ENCODE results near the gene RSPO1.
A peak's percentile ranks its signal among the peaks of the same experiment; 100 is the strongest.
"Not testable (repeated sequence)": the region's sequence is repeated elsewhere in the genome, so short reads cannot be mapped to it uniquely, and the experiment has no call there.

The RSPO1 gene

DNA sequence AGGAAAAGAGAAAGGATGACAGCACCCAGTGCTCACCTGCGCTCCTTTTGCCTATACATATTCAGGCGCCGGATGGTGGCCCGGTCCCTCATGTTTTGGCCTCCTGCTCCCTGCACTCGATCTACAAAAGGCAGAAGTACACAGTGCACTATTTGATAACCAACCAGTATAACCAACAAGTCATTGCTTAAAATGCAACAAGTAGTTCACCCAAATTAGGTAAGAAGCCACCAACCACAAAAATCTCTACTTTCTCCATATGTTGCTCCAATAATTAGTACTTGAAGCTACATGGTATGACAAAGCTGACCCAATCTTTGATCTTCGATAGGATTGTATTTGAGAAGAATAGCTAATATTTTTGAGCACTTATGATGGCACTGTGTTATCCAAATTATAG is 41.0 kb downstream of the RSPO1 start:
- H3K27me3 Mint-ChIP-seq (ENCODE audit: low read depth), result peaks cover 7% of the 10 kb centered on the region
- H3K9me3 Mint-ChIP-seq, result no peaks in the 10 kb centered on the region
- H3K36me3 Mint-ChIP-seq (ENCODE audit: low read depth), result peaks cover 30% of the 10 kb centered on the region
- no peak overlapping the region for H3K4me3 Mint-ChIP-seq
- no peak overlapping the region for H3K27ac Mint-ChIP-seq
- peaks cover 26% of the 10 kb centered on the region for H3K4me1 Mint-ChIP-seq (ENCODE audit: low read depth)

DNA sequence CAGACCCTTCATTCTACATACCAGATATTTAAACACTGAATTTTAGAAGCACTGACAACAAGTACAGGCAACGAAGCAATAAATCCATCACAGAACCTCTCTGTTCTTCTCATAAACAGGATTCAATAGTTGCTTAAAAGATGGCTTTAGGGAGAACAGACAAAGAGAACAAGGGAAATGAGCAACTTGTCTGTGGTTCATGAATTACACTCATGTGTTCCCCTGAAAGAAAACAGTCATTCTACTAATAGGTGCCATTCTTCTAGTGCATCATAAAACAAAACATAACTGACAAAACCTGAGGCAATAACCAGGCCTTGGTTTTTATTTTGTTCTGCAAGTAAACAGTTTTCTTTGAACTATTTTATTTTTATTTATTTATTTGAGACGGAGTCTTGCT is 45.8 kb downstream of the RSPO1 start:
- no peaks in the 10 kb centered on the region for H3K9me3 Mint-ChIP-seq
- H3K27ac Mint-ChIP-seq, result no peak overlapping the region
- H3K4me1 Mint-ChIP-seq (ENCODE audit: low read depth), result peaks cover 9% of the 10 kb centered on the region
- peaks cover 45% of the 10 kb centered on the region for H3K36me3 Mint-ChIP-seq (ENCODE audit: low read depth)
- no peaks in the 10 kb centered on the region for H3K27me3 Mint-ChIP-seq (ENCODE audit: low read depth)
- no peak overlapping the region for H3K4me3 Mint-ChIP-seq

GRCh38 chr1:37584544-37584943 is 50.1 kb downstream of the RSPO1 start:
- not testable (repeated sequence) for H3K4me3 Mint-ChIP-seq; H3K4me1 Mint-ChIP-seq (ENCODE audit: low read depth); H3K27ac Mint-ChIP-seq; H3K27me3 Mint-ChIP-seq (ENCODE audit: low read depth); H3K9me3 Mint-ChIP-seq
- peaks cover 37% of the 10 kb centered on the region for H3K36me3 Mint-ChIP-seq (ENCODE audit: low read depth)

- H3K9me3 Mint-ChIP-seq, result no peaks in the 10 kb centered on the region
- no peaks in the 10 kb centered on the region for H3K27me3 Mint-ChIP-seq (ENCODE audit: low read depth)
- peak overlapping the region; percentile 76 for H3K27ac Mint-ChIP-seq
- peak overlapping the region; percentile 7 for H3K4me3 Mint-ChIP-seq
- peaks cover 66% of the 10 kb centered on the region for H3K36me3 Mint-ChIP-seq (ENCODE audit: low read depth)
- peaks cover 50% of the 10 kb centered on the region for H3K4me1 Mint-ChIP-seq (ENCODE audit: low read depth)
These were observed 59.0 kb downstream of the RSPO1 start for GRCh38 chr1:37575692-37576091.

GRCh38 chr1:37574834-37575480 is 59.7 kb downstream of the RSPO1 start:
- peaks cover 54% of the 10 kb centered on the region for H3K4me1 Mint-ChIP-seq (ENCODE audit: low read depth)
- no peaks in the 10 kb centered on the region for H3K27me3 Mint-ChIP-seq (ENCODE audit: low read depth)
- H3K4me3 Mint-ChIP-seq, result no peak overlapping the region
- H3K27ac Mint-ChIP-seq, result peak overlapping the region; percentile 76
- H3K36me3 Mint-ChIP-seq (ENCODE audit: low read depth), result peaks cover 71% of the 10 kb centered on the region
- no peaks in the 10 kb centered on the region for H3K9me3 Mint-ChIP-seq

DNA sequence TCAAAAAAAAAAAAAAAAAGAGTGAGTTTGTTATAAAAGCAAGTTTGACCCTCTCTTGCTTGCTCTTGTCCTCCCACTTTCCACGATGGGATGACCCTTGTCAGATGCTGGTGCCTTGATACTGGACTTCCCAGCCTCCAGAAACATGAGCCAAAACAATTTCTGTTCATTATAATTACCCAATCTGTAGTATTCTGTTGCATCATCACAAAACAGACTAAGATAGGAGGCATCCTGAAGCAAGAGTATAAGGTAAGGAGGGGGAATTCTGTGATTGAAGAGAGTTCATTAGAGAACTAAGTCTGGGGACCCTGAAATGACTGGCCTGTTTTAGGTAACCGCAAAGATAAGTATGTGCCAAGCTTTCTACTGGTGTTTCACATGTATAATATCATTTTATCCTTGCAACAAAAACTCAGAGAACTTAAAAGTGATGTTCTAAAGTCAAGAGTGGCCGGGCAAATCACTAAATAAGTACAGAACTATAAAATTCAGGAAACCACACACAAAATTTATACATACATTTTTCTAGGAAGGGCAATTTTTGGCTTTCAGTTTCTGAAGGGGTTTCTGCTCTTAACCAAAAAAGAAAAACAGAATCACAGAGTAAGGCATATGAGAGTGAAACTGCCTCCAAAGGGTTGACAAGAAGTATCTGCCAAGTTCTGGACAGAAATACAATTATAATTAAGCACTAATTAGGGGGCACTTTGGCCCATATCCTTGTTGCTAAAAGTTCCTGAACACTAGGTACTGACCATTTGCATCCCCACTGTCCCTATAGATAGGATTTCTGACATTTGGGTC is 64.0 kb downstream of the RSPO1 start:
- peaks cover 82% of the 10 kb centered on the region for H3K36me3 Mint-ChIP-seq (ENCODE audit: low read depth)
- peak overlapping the region; percentile 79 for H3K27ac Mint-ChIP-seq
- peaks cover 50% of the 10 kb centered on the region for H3K4me1 Mint-ChIP-seq (ENCODE audit: low read depth)
- H3K4me3 Mint-ChIP-seq, result peak overlapping the region; percentile 3
- H3K27me3 Mint-ChIP-seq (ENCODE audit: low read depth), result no peaks in the 10 kb centered on the region
- no peaks in the 10 kb centered on the region for H3K9me3 Mint-ChIP-seq

GRCh38 chr1:37567023-37567422 is 67.7 kb downstream of the RSPO1 start:
- Mint-ChIP-seq H3K4me1 (ENCODE audit: low read depth) (peaks cover 23% of the 10 kb centered on the region), H3K27me3 (ENCODE audit: low read depth) (no peaks in the 10 kb centered on the region), H3K36me3 (ENCODE audit: low read depth) (peaks cover 55% of the 10 kb centered on the region), H3K9me3 (no peaks in the 10 kb centered on the region), H3K27ac (no peak overlapping the region), H3K4me3 (no peak overlapping the region)

DNA sequence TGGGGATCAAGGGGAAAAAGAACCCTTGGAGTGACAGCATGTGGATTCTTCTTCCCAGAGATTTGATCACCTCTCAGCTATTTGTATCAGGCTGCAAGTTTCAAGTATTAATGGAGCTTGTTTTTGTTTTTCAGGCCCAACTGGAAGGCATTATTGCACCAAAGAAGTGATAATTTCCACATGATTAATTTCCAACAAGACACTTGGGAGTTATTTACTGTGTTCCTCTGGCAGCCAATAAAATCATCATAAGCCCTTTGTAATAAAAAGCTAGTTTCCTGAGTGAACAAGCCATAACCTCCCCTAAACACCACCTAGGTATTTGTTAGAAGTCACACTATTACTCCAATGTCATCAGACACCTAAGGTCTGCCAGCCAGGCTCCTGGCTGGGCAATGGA is 69.8 kb downstream of the RSPO1 start:
- Mint-ChIP-seq H3K36me3 (ENCODE audit: low read depth) (peaks cover 40% of the 10 kb centered on the region), H3K27ac (no peak overlapping the region), H3K9me3 (no peaks in the 10 kb centered on the region), H3K4me3 (no peak overlapping the region), H3K27me3 (ENCODE audit: low read depth) (no peaks in the 10 kb centered on the region), H3K4me1 (ENCODE audit: low read depth) (peaks cover 10% of the 10 kb centered on the region)

- H3K9me3 Mint-ChIP-seq, result no peaks in the 10 kb centered on the region
- H3K36me3 Mint-ChIP-seq (ENCODE audit: low read depth), result peaks cover 24% of the 10 kb centered on the region
- H3K27ac Mint-ChIP-seq, result peak overlapping the region; percentile 18
- H3K4me1 Mint-ChIP-seq (ENCODE audit: low read depth), result peaks cover 4% of the 10 kb centered on the region
- H3K27me3 Mint-ChIP-seq (ENCODE audit: low read depth), result no peaks in the 10 kb centered on the region
- no peak overlapping the region for H3K4me3 Mint-ChIP-seq
These were observed 71.7 kb downstream of the RSPO1 start for GRCh38 chr1:37562984-37563383.
